BLaER1 treated with 17β-estradiol and CSF1 and Interleukin-3, amounts not matched to agents 10 nM and 100 nM (cell line): ENCODE measurements around the gene HAPLN1.

Experiments used
- H3K27ac ChIP-seq, 11 experiments: shearing (Covaris generic); formaldehyde crosslinking; 2 replicates each; pipeline ENCODE4 v1.8.1; 2022
- H3K27me3 ChIP-seq, 11 experiments: shearing (Covaris generic); formaldehyde crosslinking; 2 replicates each; pipeline ENCODE4 v1.8.1; 2022
- H3K36me3 ChIP-seq, 11 experiments: shearing (Covaris generic); formaldehyde crosslinking; 2 replicates each; pipeline ENCODE4 v1.8.1; 2022
- H3K4me1 ChIP-seq, 10 experiments: shearing (Covaris generic); formaldehyde crosslinking; 2 replicates each; pipeline ENCODE4 v1.8.1; 2022
- H3K4me2 ChIP-seq, 11 experiments: shearing (Covaris generic); formaldehyde crosslinking; 2 replicates each; pipeline ENCODE4 v1.8.1; 2022
- H3K4me3 ChIP-seq, 10 experiments: shearing (Covaris generic); formaldehyde crosslinking; 2 replicates each; pipeline ENCODE4 v1.8.1; 2022
- H3K9ac ChIP-seq, 11 experiments: shearing (Covaris generic); formaldehyde crosslinking; 2 replicates each; pipeline ENCODE4 v1.8.1; 2022
- H3K9me3 ChIP-seq, 11 experiments: shearing (Covaris generic); formaldehyde crosslinking; replicated peaks in 1 of 11; 2 replicates each; pipeline ENCODE4 v1.8.1; 2022
- H4K20me1 ChIP-seq, 11 experiments: shearing (Covaris generic); formaldehyde crosslinking; 2 replicates each; pipeline ENCODE4 v1.8.1; 2022
- Cebpa-rat ChIP-seq, 11 experiments: shearing (Covaris generic); IDR thresholded peaks; 2 replicates each; pipeline ENCODE4 v1.8.1; 2022

Gene HAPLN1

DNA sequence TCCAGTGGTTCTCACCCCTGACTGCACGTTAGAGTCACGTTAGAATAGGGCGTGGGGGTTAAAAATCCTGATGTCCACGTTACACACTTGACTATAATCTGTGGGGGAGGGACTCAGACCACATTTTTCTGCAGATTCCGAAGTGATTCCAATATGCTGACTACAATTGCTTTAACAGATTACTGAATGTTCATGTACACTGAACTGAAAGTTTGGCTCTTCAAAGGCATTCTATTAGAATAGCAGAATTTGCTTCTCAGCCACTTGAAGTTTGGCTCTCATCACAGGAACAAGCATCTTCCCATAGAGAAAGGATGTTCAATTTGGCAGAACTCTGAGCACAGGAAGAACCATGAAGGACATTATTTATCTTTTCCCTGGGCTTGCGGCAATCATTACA lies 84.5 kb downstream of the HAPLN1 start:
- Histone ChIP-seq H3K36me3 (no peaks in the 10 kb centered on the region), H4K20me1 (no peaks in the 10 kb centered on the region), H3K4me3 (no peak overlapping the region), H3K27ac (no peak overlapping the region), H3K4me2 (no peak overlapping the region), H3K9ac (no peak overlapping the region), H3K4me1 (no peaks in the 10 kb centered on the region), H3K27me3 (no peaks in the 10 kb centered on the region), H3K9me3 (no peaks in the 10 kb centered on the region)
- no peak for TF ChIP-seq Cebpa-rat (IDR thresholded peaks at IDR 0.05)

DNA sequence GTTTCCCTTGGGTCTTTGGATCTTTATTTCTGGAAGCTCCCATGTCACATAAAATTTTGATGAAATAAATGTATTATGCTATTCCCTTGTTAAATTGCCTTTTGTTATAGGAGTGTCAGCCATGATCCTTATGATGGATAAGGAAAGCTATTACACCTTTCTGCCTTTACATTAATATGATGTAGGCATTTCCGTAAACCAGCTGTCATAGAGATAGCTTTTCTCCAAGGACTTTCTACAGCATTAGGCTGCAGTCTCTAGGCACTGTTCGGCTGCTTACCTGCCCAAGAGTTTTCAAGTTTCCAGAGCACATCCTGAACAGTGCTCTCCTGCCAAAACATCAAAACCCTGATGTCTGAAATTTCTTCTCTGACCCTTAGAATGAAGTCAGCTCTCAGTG lies 87.4 kb downstream of the HAPLN1 start:
- TF ChIP-seq Cebpa-rat (IDR thresholded peaks at IDR 0.05): no peak
- Histone ChIP-seq H3K27me3 (no peaks in the 10 kb centered on the region), H3K4me3 (no peak overlapping the region), H4K20me1 (no peaks in the 10 kb centered on the region), H3K27ac (no peak overlapping the region), H3K36me3 (no peaks in the 10 kb centered on the region), H3K9ac (no peak overlapping the region), H3K4me2 (no peak overlapping the region), H3K9me3 (no peaks in the 10 kb centered on the region), H3K4me1 (no peaks in the 10 kb centered on the region)

GRCh38 chr5:83632874-83633273 lies 87.8 kb downstream of the HAPLN1 start:
- no peaks in the 10 kb centered on the region for H4K20me1 ChIP-seq

DNA sequence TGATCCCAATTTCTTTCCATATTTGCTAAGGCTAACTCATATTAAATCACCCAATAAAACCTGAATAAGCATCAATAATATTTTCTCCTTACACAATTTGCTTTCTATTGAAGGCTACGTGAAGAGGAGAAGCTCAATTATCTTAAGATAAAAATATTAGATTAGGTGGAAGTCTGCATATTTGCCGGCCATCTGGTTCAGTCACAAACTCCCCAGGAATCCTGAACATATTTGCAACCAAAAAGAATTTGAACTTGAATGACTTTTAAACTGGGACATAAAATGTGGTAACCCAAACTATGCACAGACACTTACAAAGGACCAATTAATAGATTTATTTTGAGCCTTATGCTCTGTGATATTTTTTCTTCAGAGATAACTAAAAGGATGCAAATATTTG lies 92.3 kb downstream of the HAPLN1 start:
- Histone ChIP-seq H3K27ac (no peak overlapping the region), H3K27me3 (no peaks in the 10 kb centered on the region), H3K36me3 (no peaks in the 10 kb centered on the region), H3K4me2 (no peak overlapping the region), H3K9ac (no peak overlapping the region), H3K4me1 (no peaks in the 10 kb centered on the region), H3K9me3 (no peaks in the 10 kb centered on the region), H4K20me1 (no peaks in the 10 kb centered on the region), H3K4me3 (no peak overlapping the region)
- TF ChIP-seq Cebpa-rat (IDR thresholded peaks at IDR 0.05): no peak

More at GRCh38 chr5:83632874-83633273, 87.8 kb downstream of the HAPLN1 start:
- H3K4me2 ChIP-seq: no peak overlapping the region
- no peak overlapping the region for H3K27ac ChIP-seq
- TF ChIP-seq Cebpa-rat (IDR thresholded peaks at IDR 0.05): no peak
- H3K4me3 ChIP-seq: no peak overlapping the region
- H3K9me3 ChIP-seq: no peaks in the 10 kb centered on the region
- H3K4me1 ChIP-seq: no peaks in the 10 kb centered on the region
- H3K9ac ChIP-seq: no peak overlapping the region
- H3K36me3 ChIP-seq: no peaks in the 10 kb centered on the region
- H3K27me3 ChIP-seq: no peaks in the 10 kb centered on the region

DNA sequence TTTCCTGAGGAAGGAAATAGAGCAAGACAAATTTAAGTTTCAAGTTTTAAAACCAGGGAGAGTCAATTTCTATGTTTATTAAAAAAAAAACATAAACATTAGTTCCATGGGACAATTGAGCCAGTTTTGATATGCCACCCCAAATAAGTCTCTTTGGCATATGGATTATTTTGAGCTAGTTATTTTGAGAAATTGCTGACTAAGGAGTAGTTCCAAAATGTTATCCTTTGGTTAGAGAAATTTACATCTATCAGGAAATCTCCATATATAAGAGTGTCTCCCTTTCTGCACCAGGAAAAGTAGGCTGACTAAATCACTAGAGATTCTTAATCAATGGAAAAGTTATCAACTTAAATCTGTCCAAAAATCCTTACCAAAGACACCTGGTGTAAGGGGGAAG lies 105.8 kb downstream of the HAPLN1 start:
- Histone ChIP-seq H3K27ac (no peak overlapping the region), H3K36me3 (no peaks in the 10 kb centered on the region), H3K4me1 (no peaks in the 10 kb centered on the region), H3K9me3 (peaks cover 0 to 36% (median 12%) of the 10 kb centered on the region in 11 experiments; a peak in 17 of 22 replicates), H3K27me3 (no peaks in the 10 kb centered on the region), H3K9ac (no peak overlapping the region), H3K4me3 (no peak overlapping the region), H3K4me2 (no peak overlapping the region), H4K20me1 (no peaks in the 10 kb centered on the region)
- TF ChIP-seq Cebpa-rat (IDR thresholded peaks at IDR 0.05): no peak

DNA sequence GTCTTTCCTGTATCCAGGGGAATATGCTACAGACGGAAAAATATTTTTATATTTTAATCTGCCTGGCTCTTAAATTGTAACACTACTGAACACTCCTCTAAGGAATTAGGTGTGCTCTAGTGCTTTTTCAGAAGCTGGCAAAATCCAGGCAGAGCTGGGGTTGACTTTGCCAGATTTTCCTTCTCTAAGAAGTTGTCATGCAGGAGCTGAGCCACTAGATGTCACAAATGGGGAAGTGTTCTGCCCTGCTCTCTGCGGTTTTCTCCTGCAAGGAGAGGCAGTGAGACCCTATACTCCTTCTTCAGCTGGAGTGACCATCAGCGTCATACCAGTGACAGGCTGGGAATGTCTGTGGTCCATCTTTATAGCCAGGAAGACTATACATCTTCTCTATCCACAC lies 112.5 kb downstream of the HAPLN1 start:
- no peak overlapping the region for H3K27ac ChIP-seq
- H3K4me1 ChIP-seq: peaks cover 0 to 7% (median 5%) of the 10 kb centered on the region in 10 experiments; a peak in 10 of 20 replicates
- no peak for TF ChIP-seq Cebpa-rat (IDR thresholded peaks at IDR 0.05)
- H4K20me1 ChIP-seq: no peaks in the 10 kb centered on the region
- H3K27me3 ChIP-seq: no peaks in the 10 kb centered on the region
- H3K9ac ChIP-seq: no peak overlapping the region
- H3K4me2 ChIP-seq: no peak overlapping the region
- no peak overlapping the region for H3K4me3 ChIP-seq
- H3K36me3 ChIP-seq: no peaks in the 10 kb centered on the region
- H3K9me3 ChIP-seq: peaks cover 0 to 2% (median 0%) of the 10 kb centered on the region in 11 experiments; a peak in 1 of 22 replicates

GRCh38 chr5:83595217-83595616 lies 125.4 kb downstream of the HAPLN1 start:
- Histone ChIP-seq H4K20me1 (no peaks in the 10 kb centered on the region), H3K27ac (no peak overlapping the region), H3K27me3 (no peaks in the 10 kb centered on the region), H3K36me3 (no peaks in the 10 kb centered on the region), H3K4me2 (no peak overlapping the region), H3K4me1 (no peaks in the 10 kb centered on the region), H3K4me3 (no peak overlapping the region), H3K9me3 (no peaks in the 10 kb centered on the region), H3K9ac (no peak overlapping the region)
- TF ChIP-seq Cebpa-rat (IDR thresholded peaks at IDR 0.05): no peak

DNA sequence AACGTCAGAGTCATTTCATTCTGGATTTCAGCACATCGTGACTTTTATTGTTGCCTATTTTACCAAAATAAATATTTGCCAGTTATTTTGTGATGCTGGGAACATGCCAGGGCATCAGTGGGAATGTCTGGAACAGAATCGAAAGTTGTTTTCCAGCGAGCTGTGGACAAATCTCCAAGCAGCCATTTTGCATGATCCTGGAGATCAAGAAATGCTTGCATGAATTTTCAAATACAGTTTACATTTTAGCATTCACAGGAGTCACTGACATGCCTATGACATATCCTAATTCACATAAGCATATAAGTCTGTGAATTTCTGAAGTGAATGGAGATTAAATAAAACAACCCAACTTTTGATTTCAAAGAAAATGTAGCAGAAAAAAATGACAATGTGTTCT lies 129.7 kb downstream of the HAPLN1 start:
- no peaks in the 10 kb centered on the region for H4K20me1 ChIP-seq
- H3K4me2 ChIP-seq: no peak overlapping the region
- H3K4me1 ChIP-seq: no peaks in the 10 kb centered on the region
- no peaks in the 10 kb centered on the region for H3K27me3 ChIP-seq
- H3K9me3 ChIP-seq: no peaks in the 10 kb centered on the region
- H3K27ac ChIP-seq: no peak overlapping the region
- H3K4me3 ChIP-seq: no peak overlapping the region
- no peaks in the 10 kb centered on the region for H3K36me3 ChIP-seq
- TF ChIP-seq Cebpa-rat (IDR thresholded peaks at IDR 0.05): no peak
- no peak overlapping the region for H3K9ac ChIP-seq

- H3K4me1 ChIP-seq: no peaks in the 10 kb centered on the region
- TF ChIP-seq Cebpa-rat (IDR thresholded peaks at IDR 0.05): no peak
- no peaks in the 10 kb centered on the region for H4K20me1 ChIP-seq
- no peak overlapping the region for H3K27ac ChIP-seq
- no peak overlapping the region for H3K9ac ChIP-seq
- no peaks in the 10 kb centered on the region for H3K36me3 ChIP-seq
- no peaks in the 10 kb centered on the region for H3K9me3 ChIP-seq
- H3K4me3 ChIP-seq: no peak overlapping the region
- H3K4me2 ChIP-seq: no peak overlapping the region
- no peaks in the 10 kb centered on the region for H3K27me3 ChIP-seq
These were observed 130.9 kb downstream of the HAPLN1 start for GRCh38 chr5:83589786-83590185.
